Activated CD8-positive, alpha-beta memory T cell treated with anti-CD3 and anti-CD28 coated beads, Interleukin-2, amount 10 ng/mL, durations not matched to agents 7 days and 5 days (primary cell): ENCODE data around the gene KCNIP4. TPM values are rescaled to one million over a fixed set of nuclear protein-coding genes. Genes with fewer than 3 reads are reported as not detected.

ENCODE experiments used
- ATAC-seq: fragments of 150-1000 bp; cut with Tn5 transposase; one replicate; pipeline ENCODE4 v1.10.0; 2021; ENCODE audit warnings: moderate library complexity
- CTCF ChIA-PET: fragments of 350-600 bp; sonication (Branson Sonifier 250); formaldehyde crosslinking; loops from one replicate; lab custom pipeline; 2021; ENCODE audit warnings: antibody characterized with exemption; lab: Charles Lee
- DNase-seq: peaks from one replicate; pipeline ENCODE4 v3.0.0-alpha.2; 2020
- H3K27ac Mint-ChIP-seq: one replicate; pipeline ENCODE4 v1.8.0; 2021; ENCODE audit warnings: mild to moderate bottlenecking, mixed read lengths
- H3K27me3 Mint-ChIP-seq: one replicate; pipeline ENCODE4 v1.8.0; 2021; ENCODE audit warnings: mixed read lengths
- H3K36me3 Mint-ChIP-seq: one replicate; pipeline ENCODE4 v1.8.0; 2021; ENCODE audit warnings: mild to moderate bottlenecking, mixed read lengths
- H3K4me1 Mint-ChIP-seq: one replicate; pipeline ENCODE4 v1.8.0; 2021; ENCODE audit warnings: mixed read lengths
- H3K4me3 Mint-ChIP-seq: one replicate; pipeline ENCODE4 v1.8.0; 2021; ENCODE audit warnings: mild to moderate bottlenecking, moderate library complexity, mixed read lengths
- H3K9me3 Mint-ChIP-seq: one replicate; pipeline ENCODE4 v1.8.0; 2022; ENCODE audit warnings: low read depth, mixed read lengths
- total RNA-seq, 2 experiments: library from RNA; stranded (reverse); gene quantifications; one replicate each; pipeline ENCODE4 v1.2.3, GENCODE V29; 2021

Gene KCNIP4
- total RNA-seq, 2 experiments from 2014 or later, result not detected

DNA sequence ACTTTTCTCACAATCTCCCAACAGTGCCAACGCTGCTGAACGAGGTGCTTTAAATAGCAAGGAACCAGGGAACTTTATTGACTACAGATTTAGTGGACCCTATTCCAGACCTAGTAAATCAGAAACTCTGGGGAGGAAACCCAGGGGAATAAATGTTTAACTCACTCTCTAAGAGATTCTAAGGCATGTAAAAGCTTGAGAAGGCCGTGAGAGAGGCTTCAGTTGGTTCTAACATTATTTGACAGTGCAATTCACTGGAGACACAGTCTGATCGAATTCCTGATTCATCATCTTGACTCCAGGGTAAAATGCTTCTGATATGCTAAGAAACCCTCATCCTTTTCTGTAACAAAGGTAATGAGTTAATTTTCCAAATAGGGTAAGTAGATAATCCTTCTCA lies 494.4 kb downstream of the KCNIP4 start:
- Mint-ChIP-seq H3K27ac (no peak overlapping the region), H3K36me3 (no peaks in the 10 kb centered on the region), H3K4me3 (no peak overlapping the region), H3K27me3 (no peaks in the 10 kb centered on the region), H3K9me3 (peaks cover 11% of the 10 kb centered on the region), H3K4me1 (no peaks in the 10 kb centered on the region)
- CTCF ChIA-PET, result no interaction called here
- ATAC-seq, result no peak
- no peak for DNase-seq

DNA sequence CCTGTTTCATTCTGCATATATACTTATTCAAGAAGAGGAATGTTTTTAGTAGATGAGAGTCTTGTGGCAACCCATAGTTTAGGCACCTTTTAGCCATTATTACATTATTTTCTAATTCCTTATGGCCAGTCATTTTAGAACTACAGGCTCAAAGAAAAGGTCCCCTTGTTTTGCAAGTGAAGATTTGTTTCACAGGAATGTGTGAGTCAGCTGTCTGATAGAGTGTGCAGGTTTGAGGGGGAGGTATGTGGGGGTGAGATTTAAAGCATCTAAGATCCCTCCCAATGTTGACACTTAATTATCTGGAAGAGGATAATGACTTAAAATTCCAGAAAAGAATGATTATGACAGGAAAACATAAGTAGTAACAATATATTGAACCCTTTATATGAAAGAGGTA lies 495.6 kb downstream of the KCNIP4 start:
- Mint-ChIP-seq H3K36me3 (no peaks in the 10 kb centered on the region), H3K4me1 (no peaks in the 10 kb centered on the region), H3K27ac (no peak overlapping the region), H3K9me3 (peaks cover 11% of the 10 kb centered on the region), H3K4me3 (no peak overlapping the region), H3K27me3 (no peaks in the 10 kb centered on the region)
- DNase-seq (no peak), ATAC-seq (no peak)
- CTCF ChIA-PET, result no interaction called here

DNA sequence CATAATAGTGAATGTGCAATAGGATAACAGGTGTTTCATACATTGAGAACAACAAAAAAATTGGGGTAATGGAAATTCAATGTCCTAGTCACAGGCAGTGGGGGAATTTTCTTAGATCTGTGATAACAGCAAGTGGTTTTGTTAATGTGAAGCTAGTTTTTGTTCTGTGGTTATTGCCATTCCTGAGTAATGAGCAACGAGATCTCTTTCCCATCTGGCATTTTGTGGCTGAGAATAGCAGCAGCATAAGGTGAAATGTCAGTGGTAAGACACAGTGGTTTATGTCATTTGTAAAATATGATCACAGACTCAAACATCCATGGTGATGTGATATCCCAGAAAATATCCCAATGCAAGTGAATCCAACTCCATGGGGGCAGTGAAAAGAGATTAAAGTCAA lies 497.5 kb downstream of the KCNIP4 start:
- no peaks in the 10 kb centered on the region for H3K4me1 Mint-ChIP-seq
- H3K27ac Mint-ChIP-seq, result no peak overlapping the region

DNA sequence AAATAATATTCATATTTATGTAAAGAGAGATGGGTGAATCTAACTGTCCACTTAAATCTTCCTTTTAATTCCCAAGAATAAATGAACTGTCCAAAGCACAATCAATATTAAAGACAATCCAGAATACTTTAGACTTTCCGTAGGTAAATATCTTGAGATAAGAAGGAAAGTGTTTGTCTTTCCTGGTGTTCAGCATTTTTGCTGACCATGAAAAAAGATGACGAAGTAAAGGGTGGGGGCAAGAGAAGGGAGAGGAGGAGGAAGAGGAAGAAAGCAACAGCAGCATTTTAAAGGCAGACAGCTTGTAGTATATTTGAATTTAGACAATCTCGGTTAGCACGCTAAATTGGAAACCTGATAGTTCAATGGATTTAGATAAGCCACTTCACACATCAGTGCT lies 498.2 kb downstream of the KCNIP4 start:
- Mint-ChIP-seq H3K36me3 (no peaks in the 10 kb centered on the region), H3K4me3 (no peak overlapping the region), H3K27ac (no peak overlapping the region), H3K9me3 (no peaks in the 10 kb centered on the region), H3K27me3 (no peaks in the 10 kb centered on the region), H3K4me1 (no peaks in the 10 kb centered on the region)
- ATAC-seq (no peak), DNase-seq (no peak)
- CTCF ChIA-PET, result no interaction called here

More for the DNA sequence above, 497.5 kb downstream of the KCNIP4 start:
- Mint-ChIP-seq H3K36me3 (no peaks in the 10 kb centered on the region), H3K27me3 (no peaks in the 10 kb centered on the region), H3K4me3 (no peak overlapping the region), H3K9me3 (peaks cover under 1% of the 10 kb centered on the region)
- DNase-seq, result no peak
- ATAC-seq, result no peak
- CTCF ChIA-PET, result no interaction called here

DNA sequence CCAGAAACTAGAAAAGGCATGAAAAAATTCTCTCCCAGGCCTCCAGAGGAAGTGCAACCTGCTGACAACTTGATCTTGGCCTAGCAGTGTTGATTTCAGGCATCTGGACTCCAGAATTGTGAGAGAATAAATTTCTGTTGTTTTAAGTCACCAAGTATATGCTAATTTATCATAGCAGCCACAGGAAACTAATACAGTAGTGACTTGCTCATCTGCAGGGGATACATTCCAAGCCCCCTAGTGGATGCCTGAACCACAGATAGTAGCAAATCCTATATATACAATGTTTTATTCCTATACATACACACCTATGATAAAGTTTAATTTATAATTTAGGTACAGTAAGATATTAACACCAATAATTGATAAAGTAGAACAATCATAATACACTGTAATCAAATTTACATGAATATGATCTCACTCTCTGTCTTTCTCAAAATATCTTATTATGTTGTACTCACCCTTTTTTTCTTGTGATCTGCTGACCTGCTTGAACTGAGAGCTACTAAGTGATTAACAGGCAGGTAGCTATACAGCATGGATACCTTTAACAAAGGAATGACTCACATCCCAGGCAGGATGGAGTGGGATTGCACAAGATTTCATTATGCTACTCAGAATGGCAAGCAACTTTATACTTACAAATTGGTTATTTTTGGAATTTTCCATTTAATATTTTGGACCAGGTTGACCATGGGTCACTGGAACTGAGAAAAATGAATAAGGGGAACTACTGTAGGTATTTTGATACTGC lies 501.1 kb downstream of the KCNIP4 start:
- H3K27ac Mint-ChIP-seq, result no peak overlapping the region
- no peak for DNase-seq
- no peaks in the 10 kb centered on the region for H3K27me3 Mint-ChIP-seq
- no peaks in the 10 kb centered on the region for H3K36me3 Mint-ChIP-seq
- H3K4me1 Mint-ChIP-seq, result no peaks in the 10 kb centered on the region
- ATAC-seq, result no peak
- no peak overlapping the region for H3K4me3 Mint-ChIP-seq
- peaks cover 2% of the 10 kb centered on the region for H3K9me3 Mint-ChIP-seq
- CTCF ChIA-PET, result no interaction called here

DNA sequence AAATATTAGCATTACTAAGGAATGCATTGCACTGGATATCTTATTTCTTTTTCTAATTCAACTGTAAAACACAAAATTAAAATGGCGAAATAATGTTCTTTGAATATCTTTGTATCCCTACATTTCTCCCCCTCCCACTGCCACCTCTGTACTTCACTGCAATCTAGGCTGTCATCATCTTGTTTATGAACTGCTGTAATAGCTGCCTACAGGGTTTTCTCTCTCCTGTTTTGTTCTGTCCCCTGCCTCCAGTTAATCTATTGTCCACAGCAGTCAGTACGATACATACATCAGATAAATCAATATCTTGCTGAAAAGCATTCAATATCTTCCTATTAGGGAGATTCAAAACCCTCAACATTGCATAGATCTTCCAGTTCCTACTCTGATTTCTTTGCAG lies 528.4 kb downstream of the KCNIP4 start:
- Mint-ChIP-seq H3K4me1 (no peaks in the 10 kb centered on the region), H3K27ac (no peak overlapping the region), H3K9me3 (peaks cover 3% of the 10 kb centered on the region), H3K27me3 (no peaks in the 10 kb centered on the region), H3K36me3 (no peaks in the 10 kb centered on the region), H3K4me3 (no peak overlapping the region)
- no peak for DNase-seq
- no peak for ATAC-seq
- CTCF ChIA-PET, result no interaction called here

DNA sequence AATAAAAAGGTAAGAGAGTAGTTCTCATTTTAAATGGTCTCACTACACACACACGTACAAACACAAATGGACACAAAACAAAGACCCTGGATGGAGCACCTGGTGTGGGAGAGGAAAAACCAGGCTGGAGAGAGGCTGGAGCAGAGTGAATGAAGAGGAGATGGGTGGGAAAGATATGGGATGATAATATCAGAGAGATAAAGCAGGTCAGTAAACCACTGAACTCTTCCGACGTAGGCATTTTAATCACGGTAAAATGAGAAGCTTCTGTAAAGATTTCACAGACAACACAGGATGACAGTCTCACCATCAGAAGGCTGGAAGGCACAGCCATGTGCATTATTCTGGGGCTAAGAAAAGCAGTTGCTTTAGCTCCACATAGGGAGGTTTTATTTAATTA lies 532.8 kb downstream of the KCNIP4 start:
- H3K4me1 Mint-ChIP-seq, result no peaks in the 10 kb centered on the region
- DNase-seq (no peak), ATAC-seq (no peak)
- H3K27me3 Mint-ChIP-seq, result no peaks in the 10 kb centered on the region
- no peaks in the 10 kb centered on the region for H3K36me3 Mint-ChIP-seq
- CTCF ChIA-PET, result no interaction called here
- peaks cover 3% of the 10 kb centered on the region for H3K9me3 Mint-ChIP-seq
- no peak overlapping the region for H3K27ac Mint-ChIP-seq
- no peak overlapping the region for H3K4me3 Mint-ChIP-seq

DNA sequence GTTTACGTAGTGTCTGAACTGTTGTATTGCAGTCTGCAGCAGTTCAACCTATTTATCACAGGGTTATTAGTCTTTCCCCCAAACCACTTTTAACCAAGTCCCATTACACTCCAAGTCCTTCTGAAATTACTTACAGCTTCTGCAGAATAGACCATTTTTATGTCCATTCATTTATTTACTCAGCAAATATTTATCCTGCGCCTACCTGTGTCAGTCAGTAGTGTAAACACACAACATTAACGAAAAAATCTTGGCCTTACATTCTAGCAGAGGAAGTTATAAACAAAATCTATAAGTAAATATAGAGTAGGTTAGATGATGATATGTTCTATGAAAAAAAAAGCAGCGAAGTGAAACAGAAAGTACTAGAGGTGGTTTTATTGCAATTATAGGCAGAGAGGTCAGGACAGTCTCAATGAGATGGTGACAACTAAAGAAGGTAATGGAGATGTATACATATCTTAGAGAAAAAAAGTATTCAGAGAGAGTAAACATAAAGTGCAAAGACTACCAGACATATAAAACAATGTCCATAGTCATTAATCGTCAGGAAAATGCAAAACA lies 534.7 kb downstream of the KCNIP4 start:
- ATAC-seq (no peak), DNase-seq (no peak)
- no peak overlapping the region for H3K27ac Mint-ChIP-seq
- H3K9me3 Mint-ChIP-seq, result peaks cover 5% of the 10 kb centered on the region
- CTCF ChIA-PET, result no interaction called here
- no peak overlapping the region for H3K4me3 Mint-ChIP-seq
- no peaks in the 10 kb centered on the region for H3K27me3 Mint-ChIP-seq
- no peaks in the 10 kb centered on the region for H3K4me1 Mint-ChIP-seq
- H3K36me3 Mint-ChIP-seq, result no peaks in the 10 kb centered on the region

DNA sequence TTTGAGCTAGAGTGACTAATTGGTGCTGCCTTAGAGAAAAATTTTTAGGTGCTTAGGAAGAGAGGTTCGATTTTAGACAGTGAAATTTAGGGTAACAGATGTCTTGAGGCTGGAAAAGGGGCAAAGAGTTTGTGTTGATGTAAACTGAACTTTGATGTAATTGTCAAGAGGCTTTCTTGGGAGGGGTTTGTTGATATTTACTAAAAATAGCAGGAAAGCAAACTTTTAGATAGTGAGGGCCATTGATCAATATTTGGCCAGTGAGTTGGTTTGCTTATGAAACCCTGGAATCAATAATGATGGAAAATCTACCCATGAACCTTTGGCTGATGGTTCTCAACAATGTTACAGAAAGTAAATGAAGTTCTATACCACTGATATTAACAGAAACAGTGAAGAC lies 537.5 kb downstream of the KCNIP4 start:
- no peaks in the 10 kb centered on the region for H3K27me3 Mint-ChIP-seq
- no peak for DNase-seq
- H3K4me1 Mint-ChIP-seq, result no peaks in the 10 kb centered on the region
- H3K27ac Mint-ChIP-seq, result no peak overlapping the region
- peaks cover 5% of the 10 kb centered on the region for H3K9me3 Mint-ChIP-seq
- H3K4me3 Mint-ChIP-seq, result no peak overlapping the region
- CTCF ChIA-PET, result no interaction called here
- no peak for ATAC-seq
- no peaks in the 10 kb centered on the region for H3K36me3 Mint-ChIP-seq

DNA sequence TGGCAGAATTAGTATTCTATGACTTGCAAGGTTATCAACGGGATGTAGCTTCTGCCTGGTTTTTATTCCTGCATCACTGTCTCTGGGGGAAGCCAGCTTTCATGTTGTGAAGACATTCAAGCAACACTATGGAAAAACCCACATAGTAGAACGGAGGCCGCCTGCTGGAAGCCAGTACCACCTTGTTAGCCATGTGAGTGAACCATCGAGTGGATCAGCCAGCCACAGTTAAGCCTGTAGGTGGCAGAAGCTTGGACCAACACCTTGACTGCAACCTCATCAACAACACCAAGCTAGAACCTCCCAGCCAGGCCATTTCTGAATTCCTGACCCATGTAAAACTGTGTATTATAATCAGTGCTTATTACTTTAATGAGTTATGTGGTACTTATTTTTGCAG lies 538.2 kb downstream of the KCNIP4 start:
- DNase-seq (no peak), ATAC-seq (no peak)
- CTCF ChIA-PET, result no interaction called here
- H3K4me1 Mint-ChIP-seq, result no peaks in the 10 kb centered on the region
- H3K27ac Mint-ChIP-seq, result no peak overlapping the region
- no peak overlapping the region for H3K4me3 Mint-ChIP-seq
- H3K36me3 Mint-ChIP-seq, result no peaks in the 10 kb centered on the region
- H3K27me3 Mint-ChIP-seq, result no peaks in the 10 kb centered on the region
- peaks cover 5% of the 10 kb centered on the region for H3K9me3 Mint-ChIP-seq

DNA sequence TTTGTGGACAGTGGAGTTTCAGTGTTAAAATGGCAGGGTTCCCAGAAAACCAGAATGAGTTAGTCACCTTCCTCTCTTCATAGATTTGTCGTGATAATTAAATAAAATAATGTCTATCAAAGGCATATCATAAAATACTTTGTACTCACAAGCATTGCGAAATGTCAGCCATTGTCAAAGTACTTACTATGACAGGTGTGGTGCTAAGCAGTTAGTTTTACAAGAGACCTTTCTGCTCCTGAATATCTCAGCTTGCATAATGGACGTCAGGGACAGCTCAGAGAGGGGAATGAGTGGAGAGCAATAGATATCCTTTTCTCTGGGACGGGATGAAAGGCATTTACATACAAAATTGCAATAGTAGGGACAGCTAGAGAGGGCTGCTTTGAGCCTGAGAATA lies 560.9 kb downstream of the KCNIP4 start:
- Mint-ChIP-seq H3K27me3 (no peaks in the 10 kb centered on the region), H3K9me3 (peaks cover 1% of the 10 kb centered on the region), H3K4me1 (no peaks in the 10 kb centered on the region), H3K27ac (no peak overlapping the region), H3K4me3 (no peak overlapping the region), H3K36me3 (no peaks in the 10 kb centered on the region)
- no peak for ATAC-seq
- no peak for DNase-seq
- CTCF ChIA-PET, result no interaction called here

DNA sequence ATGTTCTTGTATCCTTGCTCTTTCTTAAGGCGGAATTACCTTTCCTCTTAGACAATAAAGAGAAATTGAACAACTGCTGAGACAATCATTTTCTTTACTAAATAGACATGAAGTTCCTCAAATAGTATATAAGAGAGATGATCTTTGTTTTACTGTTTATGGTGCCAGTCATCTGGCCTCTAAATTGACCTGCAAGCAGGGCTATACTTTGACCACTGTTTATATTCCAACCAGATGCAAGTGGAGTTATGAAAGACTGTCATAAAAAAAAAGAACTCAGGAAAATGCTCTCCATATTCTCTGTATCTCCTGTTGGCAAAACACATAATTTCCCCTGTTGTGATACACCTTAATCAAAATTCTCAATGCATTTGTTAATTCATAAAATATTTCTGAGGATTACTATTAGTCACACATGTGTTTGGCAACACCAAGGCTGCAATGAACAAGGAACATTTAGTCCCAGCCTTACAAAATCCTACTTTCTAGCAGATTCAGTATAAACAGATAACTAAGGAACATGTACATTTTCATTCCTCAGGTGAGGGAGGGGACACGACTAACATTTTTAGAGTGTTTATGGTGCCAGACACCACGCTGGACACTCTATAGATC lies 562.3 kb downstream of the KCNIP4 start:
- CTCF ChIA-PET, result no interaction called here
- DNase-seq (no peak), ATAC-seq (no peak)
- no peaks in the 10 kb centered on the region for H3K27me3 Mint-ChIP-seq
- H3K9me3 Mint-ChIP-seq, result peaks cover 1% of the 10 kb centered on the region
- H3K4me1 Mint-ChIP-seq, result no peaks in the 10 kb centered on the region
- no peak overlapping the region for H3K27ac Mint-ChIP-seq
- H3K36me3 Mint-ChIP-seq, result no peaks in the 10 kb centered on the region
- no peak overlapping the region for H3K4me3 Mint-ChIP-seq

GRCh38 chr4:21385706-21386105 lies 562.9 kb downstream of the KCNIP4 start:
- no peaks in the 10 kb centered on the region for H3K27me3 Mint-ChIP-seq
- H3K4me1 Mint-ChIP-seq, result no peaks in the 10 kb centered on the region
- DNase-seq, result no peak
- no peaks in the 10 kb centered on the region for H3K36me3 Mint-ChIP-seq
- CTCF ChIA-PET, result no interaction called here
- no peak for ATAC-seq
- peaks cover 1% of the 10 kb centered on the region for H3K9me3 Mint-ChIP-seq
- no peak overlapping the region for H3K4me3 Mint-ChIP-seq
- H3K27ac Mint-ChIP-seq, result no peak overlapping the region

GRCh38 chr4:21384609-21385008 lies 564.0 kb downstream of the KCNIP4 start:
- DNase-seq (no peak), ATAC-seq (no peak)
- peaks cover 1% of the 10 kb centered on the region for H3K9me3 Mint-ChIP-seq
- CTCF ChIA-PET, result no interaction called here
- no peaks in the 10 kb centered on the region for H3K36me3 Mint-ChIP-seq
- H3K27me3 Mint-ChIP-seq, result no peaks in the 10 kb centered on the region
- H3K27ac Mint-ChIP-seq, result no peak overlapping the region
- H3K4me3 Mint-ChIP-seq, result no peak overlapping the region
- H3K4me1 Mint-ChIP-seq, result no peaks in the 10 kb centered on the region
